IPS-15b (cell line): Measurements from ENCODE around the gene ARHGAP6.
"Not testable (repeated sequence)": the region's sequence is repeated elsewhere in the genome, so short reads cannot be mapped to it uniquely, and the experiment has no call there.

ENCODE experiments used
- H3K27me3 ChIP-seq: one replicate; pipeline ENCODE4 v1.6.1; 2013; ENCODE audit warnings: low read length; ENCODE audit not compliant: control insufficient read depth, insufficient read depth
- H3K36me3 ChIP-seq: one replicate; pipeline ENCODE4 v1.6.1; 2013; ENCODE audit warnings: low read length; ENCODE audit not compliant: control insufficient read depth, insufficient read depth
- H3K4me1 ChIP-seq: one replicate; pipeline ENCODE4 v1.6.1; 2013; ENCODE audit warnings: mild to moderate bottlenecking, low read length; ENCODE audit not compliant: control insufficient read depth, insufficient read depth
- H3K4me3 ChIP-seq: one replicate; pipeline ENCODE4 v1.5.1; 2013; ENCODE audit warnings: low read depth, low read length
- H3K9ac ChIP-seq: one replicate; pipeline ENCODE4 v1.6.1; 2013; ENCODE audit warnings: low read depth, mild to moderate bottlenecking, low read length
- H3K9me3 ChIP-seq: one replicate; pipeline ENCODE4 v1.6.1; 2013; ENCODE audit warnings: mild to moderate bottlenecking, low read length; ENCODE audit not compliant: control insufficient read depth, insufficient read depth

Gene ARHGAP6

DNA sequence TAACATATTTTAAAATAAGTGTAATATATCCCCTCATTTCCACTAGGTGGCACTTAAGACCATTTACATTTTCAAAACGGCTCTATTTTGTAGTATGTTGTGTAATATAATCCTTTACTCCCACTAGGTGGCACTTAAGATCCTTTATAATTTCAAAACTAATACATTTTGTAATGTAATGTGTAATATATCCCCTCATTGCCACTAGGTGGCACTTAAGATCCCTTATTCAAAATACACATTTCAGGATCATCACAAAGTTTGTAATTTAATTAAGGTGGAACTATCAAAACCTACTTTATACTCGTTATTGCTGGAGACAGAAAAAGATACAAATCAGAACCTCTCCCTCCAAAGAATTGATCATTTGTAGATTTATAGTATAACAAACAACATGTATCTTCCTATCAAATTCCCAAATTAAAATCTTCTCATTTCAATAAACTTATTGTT, 132.5 kb downstream of the ARHGAP6 start:
- H3K4me1 ChIP-seq: no peaks in the 10 kb centered on the region

DNA sequence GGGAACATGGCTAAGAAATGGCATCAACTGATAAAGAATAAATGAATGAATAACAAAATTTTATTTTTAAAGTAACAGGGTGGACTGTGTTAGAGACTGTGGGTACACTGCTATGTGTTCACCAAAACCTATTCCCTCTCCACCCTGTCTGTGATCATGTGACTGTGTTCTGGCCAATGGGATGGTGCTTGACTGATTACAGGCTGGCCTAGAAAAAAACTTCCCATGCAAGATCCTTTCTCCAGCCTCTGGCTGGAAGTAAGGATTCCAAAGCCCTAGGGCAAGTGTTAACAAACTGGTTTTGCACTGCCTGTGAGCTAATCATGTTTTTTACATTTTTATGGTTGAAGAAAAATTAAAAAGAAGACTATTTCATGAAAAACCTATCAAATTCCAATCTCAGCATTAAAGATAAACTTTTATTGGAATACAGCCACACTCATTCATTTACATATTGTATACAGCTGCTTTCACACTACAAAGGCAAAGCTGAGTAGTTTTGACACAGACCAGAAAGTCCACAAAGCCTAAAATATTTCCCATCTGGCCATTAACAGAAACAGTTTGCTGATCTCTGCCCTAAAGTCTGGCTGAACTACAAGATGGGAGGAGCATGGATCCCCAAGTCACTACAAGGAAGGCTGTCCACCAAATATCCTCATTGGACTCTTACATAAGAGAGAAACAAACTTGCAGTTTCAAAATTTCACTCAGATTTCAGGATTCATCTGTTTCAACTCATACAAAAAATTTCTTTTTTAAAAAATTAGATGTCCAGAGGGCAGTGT, 133.2 kb downstream of the ARHGAP6 start:
- Histone ChIP-seq H3K27me3 (peaks cover 7% of the 10 kb centered on the region), H3K9ac (no peak overlapping the region)

More for the DNA sequence above, 132.5 kb downstream of the ARHGAP6 start:
- peaks cover 9% of the 10 kb centered on the region for H3K27me3 ChIP-seq
- H3K9ac ChIP-seq: no peak overlapping the region
- H3K9me3 ChIP-seq: no peaks in the 10 kb centered on the region
- H3K4me3 ChIP-seq: no peak overlapping the region
- no peaks in the 10 kb centered on the region for H3K36me3 ChIP-seq

DNA sequence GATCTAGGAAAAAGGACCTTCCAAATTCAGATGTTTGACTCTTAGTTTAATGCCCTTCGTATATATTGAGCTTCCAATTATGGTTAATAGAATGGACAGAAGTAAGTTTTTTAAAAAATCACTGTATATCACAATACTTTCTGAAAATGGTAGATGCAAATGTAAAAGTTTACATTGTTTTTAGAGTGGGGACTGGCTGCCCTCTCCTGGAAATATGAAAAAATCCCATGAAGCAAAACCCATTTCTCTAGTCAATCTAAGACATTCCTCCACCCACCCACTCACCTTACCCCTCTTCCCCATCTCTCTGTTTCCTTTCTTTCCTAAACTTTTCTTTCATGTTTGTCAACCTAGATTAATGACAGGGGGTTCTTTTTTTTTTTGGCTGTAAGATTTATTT, 134.5 kb downstream of the ARHGAP6 start:
- H3K9ac ChIP-seq: no peak overlapping the region
- H3K36me3 ChIP-seq: no peaks in the 10 kb centered on the region
- no peak overlapping the region for H3K4me3 ChIP-seq
- H3K9me3 ChIP-seq: no peaks in the 10 kb centered on the region
- no peaks in the 10 kb centered on the region for H3K4me1 ChIP-seq
- peaks cover 2% of the 10 kb centered on the region for H3K27me3 ChIP-seq

More for the DNA sequence above, 133.2 kb downstream of the ARHGAP6 start:
- Histone ChIP-seq H3K9me3 (no peaks in the 10 kb centered on the region), H3K4me1 (no peaks in the 10 kb centered on the region), H3K4me3 (no peak overlapping the region), H3K36me3 (no peaks in the 10 kb centered on the region)

DNA sequence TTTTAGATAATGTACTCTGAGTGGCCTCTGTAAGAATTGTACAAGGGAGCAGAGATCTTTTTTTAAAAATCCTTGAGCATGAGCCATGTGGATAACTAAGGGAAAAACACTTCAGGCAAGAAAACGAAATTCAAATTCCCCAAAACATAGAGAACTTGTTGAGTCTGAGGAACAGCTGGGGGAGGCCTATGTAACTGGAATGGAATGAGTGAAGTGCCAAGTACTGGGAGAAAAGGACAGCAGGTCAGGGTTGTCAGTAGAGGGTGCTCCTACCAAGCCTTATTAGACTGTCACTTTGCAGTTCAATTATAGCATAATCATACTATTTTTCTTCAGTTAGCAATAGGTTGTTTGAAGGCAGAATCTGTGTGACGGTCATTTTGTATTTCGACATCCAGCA, 135.1 kb downstream of the ARHGAP6 start:
- H3K36me3 ChIP-seq: no peaks in the 10 kb centered on the region
- no peak overlapping the region for H3K4me3 ChIP-seq
- H3K27me3 ChIP-seq: no peaks in the 10 kb centered on the region
- H3K4me1 ChIP-seq: no peaks in the 10 kb centered on the region
- no peak overlapping the region for H3K9ac ChIP-seq
- no peaks in the 10 kb centered on the region for H3K9me3 ChIP-seq

DNA sequence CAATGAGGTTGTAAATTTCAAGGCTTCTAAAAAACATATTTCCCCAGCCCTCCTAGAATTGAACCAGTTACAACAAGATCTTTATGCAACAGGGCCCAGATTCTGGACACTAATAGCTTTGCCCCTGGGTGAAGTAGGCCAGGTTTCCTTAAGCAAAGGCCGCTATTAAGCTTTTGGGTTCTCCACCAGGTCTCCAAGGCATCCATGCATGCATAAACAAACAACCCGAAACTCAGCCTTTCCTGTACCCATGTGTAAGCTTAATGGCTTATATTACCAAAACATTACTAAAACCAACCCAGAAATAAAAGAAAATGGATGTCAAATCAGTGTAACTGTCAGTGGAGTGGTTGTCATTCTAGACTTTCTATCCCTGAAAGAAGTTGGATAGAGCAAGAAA, 137.1 kb downstream of the ARHGAP6 start:
- no peaks in the 10 kb centered on the region for H3K27me3 ChIP-seq
- no peaks in the 10 kb centered on the region for H3K36me3 ChIP-seq
- no peaks in the 10 kb centered on the region for H3K4me1 ChIP-seq
- no peaks in the 10 kb centered on the region for H3K9me3 ChIP-seq
- H3K9ac ChIP-seq: no peak overlapping the region
- no peak overlapping the region for H3K4me3 ChIP-seq

DNA sequence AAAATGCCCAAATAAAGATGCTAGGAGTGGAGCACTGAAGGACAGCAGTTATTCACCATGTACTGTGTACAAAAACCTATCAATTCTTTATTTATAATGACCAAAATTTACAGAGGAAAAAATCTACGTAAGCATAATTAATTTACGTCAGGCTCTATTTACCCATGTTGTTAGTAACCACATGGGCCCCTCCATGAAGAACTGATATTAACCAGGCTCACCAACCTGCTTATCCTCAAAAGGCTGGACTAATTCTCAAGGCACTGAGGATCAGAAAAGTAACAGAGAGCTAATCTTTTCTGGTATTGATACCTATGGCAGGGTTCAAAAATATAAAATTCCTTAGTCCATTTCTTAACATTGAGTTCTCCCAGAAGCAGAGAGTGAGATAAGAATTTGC, 140.0 kb downstream of the ARHGAP6 start:
- Histone ChIP-seq H3K36me3 (no peaks in the 10 kb centered on the region), H3K4me1 (no peaks in the 10 kb centered on the region), H3K9ac (no peak overlapping the region), H3K4me3 (no peak overlapping the region), H3K27me3 (no peaks in the 10 kb centered on the region), H3K9me3 (no peaks in the 10 kb centered on the region)

DNA sequence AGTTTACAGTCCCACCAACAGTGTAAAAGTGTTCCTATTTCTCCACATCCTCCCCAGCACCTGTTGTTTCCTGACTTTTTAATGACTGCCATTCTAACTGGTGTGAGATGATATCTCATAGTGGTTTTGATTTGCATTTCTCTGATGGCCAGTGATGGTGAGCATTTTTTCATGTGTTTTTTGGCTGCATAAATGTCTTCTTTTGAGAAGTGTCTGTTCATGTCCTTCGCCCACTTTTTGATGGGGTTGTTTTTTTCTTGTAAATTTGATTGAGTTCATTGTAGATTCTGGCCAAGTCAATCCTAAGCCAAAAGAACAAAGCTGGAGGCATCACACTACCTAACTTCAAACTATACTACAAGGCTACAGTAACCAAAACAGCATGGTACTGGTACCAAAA, 146.5 kb downstream of the ARHGAP6 start:
- H3K4me1 ChIP-seq, H3K36me3 ChIP-seq, H3K4me3 ChIP-seq: not testable (repeated sequence)

DNA sequence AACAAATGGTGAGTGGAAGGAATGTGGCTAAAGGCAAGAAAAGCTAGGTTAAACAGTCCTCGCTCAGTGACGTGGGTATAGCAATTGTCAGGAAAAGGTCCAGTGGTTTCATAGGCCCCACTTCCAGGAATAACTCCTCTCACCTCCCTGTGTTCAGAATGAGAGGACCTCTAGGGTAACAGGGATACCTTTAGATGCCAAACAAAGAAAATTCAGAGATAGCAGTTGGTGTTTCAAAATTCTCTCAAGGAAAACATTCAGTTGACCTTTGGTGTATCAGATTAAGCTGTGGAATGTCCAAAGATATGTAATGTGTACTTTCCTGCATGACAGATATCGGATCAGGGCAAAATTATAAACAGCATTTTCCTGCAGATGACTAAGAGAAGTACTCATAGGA, 155.9 kb downstream of the ARHGAP6 start:
- no peaks in the 10 kb centered on the region for H3K36me3 ChIP-seq
- H3K9me3 ChIP-seq: peaks cover 3% of the 10 kb centered on the region
- H3K4me1 ChIP-seq: no peaks in the 10 kb centered on the region
- H3K27me3 ChIP-seq: no peaks in the 10 kb centered on the region
- H3K4me3 ChIP-seq: no peak overlapping the region
- H3K9ac ChIP-seq: no peak overlapping the region

More for the DNA sequence above, 146.5 kb downstream of the ARHGAP6 start:
- H3K27me3 ChIP-seq, H3K9ac ChIP-seq, H3K9me3 ChIP-seq: not testable (repeated sequence)

DNA sequence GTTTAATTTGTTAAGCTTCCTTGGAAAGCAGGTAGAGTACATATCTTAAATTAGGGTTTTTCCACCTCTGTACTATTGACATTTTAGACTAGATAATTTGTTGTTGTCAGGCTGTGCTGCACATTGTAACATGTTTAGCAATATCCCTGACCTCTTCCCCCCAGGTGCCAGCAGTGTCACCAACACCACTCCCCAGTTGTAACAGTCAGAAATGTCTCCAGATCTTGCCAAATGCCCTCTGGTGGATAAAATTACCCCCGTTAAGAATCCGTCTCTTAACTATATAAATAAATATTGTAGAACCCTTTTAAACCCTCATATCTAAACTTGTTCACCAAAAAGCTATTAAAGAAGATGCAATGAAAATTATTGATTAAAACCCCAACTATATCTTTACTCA, 161.5 kb downstream of the ARHGAP6 start:
- peaks cover 3% of the 10 kb centered on the region for H3K9me3 ChIP-seq
- H3K27me3 ChIP-seq: no peaks in the 10 kb centered on the region
- no peaks in the 10 kb centered on the region for H3K4me1 ChIP-seq
- no peaks in the 10 kb centered on the region for H3K36me3 ChIP-seq
- no peak overlapping the region for H3K9ac ChIP-seq
- no peak overlapping the region for H3K4me3 ChIP-seq

DNA sequence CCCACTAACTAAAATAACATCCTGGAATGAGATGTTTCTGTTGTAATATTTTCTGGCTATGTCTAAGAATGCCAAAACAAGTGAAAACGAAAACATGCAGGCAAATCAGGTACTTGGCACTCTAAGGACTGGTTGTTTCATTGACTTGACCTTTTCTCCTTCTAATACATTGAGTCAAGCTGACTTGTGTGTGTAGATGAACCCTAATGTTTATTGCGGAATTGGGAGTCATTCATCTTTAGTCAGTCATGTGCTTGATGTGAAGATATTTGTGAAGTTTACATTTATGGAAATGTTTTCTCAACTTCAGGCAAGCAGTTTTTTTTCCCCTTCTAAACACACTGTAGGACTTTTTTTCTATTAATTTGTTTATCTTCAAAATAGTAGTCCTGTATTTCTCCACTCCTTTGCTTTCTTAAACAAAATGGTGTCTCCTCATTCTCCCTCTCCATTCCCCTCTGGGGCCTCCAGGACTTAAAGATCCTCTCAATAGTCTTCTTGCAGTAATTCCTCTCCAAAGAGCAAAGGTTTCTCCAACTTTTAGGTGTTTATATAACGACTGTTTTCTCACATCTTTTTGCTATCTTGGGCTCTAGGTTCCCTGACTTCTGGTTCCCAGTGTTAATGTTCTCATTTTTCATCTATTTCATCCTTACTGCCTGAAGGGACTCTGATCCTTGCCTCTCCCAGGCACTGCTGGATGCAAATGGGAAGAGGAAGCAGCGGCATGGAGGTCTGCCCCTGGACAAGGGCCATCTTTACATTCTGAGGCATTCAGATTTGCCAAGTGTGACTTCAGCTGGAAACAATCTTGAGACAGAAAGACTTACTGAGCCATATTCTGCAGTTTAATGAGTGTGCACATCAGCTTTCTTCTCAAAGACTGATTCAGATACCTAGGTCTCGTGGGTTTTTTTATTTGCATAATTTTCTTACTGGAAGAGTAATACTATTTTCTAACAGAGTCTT, 166.4 kb downstream of the ARHGAP6 start:
- Histone ChIP-seq H3K9ac (no peak overlapping the region), H3K27me3 (no peaks in the 10 kb centered on the region), H3K4me1 (no peaks in the 10 kb centered on the region), H3K9me3 (no peaks in the 10 kb centered on the region), H3K36me3 (no peaks in the 10 kb centered on the region), H3K4me3 (no peak overlapping the region)

DNA sequence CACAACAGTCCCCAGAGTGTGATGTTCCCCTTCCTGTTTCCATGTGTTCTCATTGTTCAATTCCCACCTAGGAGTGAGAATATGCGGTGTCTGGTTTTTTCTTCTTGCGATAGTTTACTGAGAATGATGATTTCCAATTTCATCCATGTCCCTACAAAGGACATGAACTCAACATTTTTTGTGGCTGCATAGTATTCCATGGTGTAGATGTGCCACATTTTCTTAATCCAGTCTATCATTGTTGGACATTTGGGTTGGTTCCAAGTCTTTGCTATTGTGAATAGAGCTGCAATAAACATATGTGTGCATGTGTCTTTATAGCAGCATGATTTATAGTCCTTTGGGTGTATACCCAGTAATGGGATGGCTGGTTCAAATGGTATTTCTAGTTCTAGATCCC, 174.3 kb downstream of the ARHGAP6 start:
- H3K9me3 ChIP-seq, H3K4me1 ChIP-seq, H3K27me3 ChIP-seq, H3K9ac ChIP-seq, H3K4me3 ChIP-seq, H3K36me3 ChIP-seq: not testable (repeated sequence)

DNA sequence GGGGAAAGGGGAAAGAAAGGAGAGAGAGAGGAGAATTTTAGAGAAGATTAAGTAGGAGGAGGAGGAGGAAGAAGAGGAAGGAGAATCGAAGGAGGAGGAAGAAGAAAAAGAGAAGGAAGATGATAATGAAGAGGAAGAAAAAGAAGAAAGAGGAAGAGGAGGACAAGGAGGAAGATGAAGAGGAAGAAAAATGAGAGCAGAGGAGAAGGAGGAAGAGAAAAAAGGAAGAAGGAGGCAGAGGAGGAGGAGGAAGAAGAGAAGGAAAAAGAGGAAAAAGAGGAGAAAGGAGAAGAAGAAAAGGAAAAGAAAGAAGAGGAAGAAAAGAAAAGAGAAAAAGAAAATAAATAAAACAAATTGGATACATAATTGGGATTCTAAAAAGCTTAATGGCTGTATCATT, 181.4 kb downstream of the ARHGAP6 start:
- no peaks in the 10 kb centered on the region for H3K27me3 ChIP-seq
- no peak overlapping the region for H3K4me3 ChIP-seq

More for the DNA sequence above, 181.4 kb downstream of the ARHGAP6 start:
- no peaks in the 10 kb centered on the region for H3K36me3 ChIP-seq
- no peak overlapping the region for H3K9ac ChIP-seq
- H3K4me1 ChIP-seq: no peaks in the 10 kb centered on the region
- no peaks in the 10 kb centered on the region for H3K9me3 ChIP-seq
